ENCODE measurements around the gene TFF1.

Gene TFF1

GRCh38 chr21:42349420-42350317, 16.7 kb downstream of the TFF1 start:
- Histone ChIP-seq H3K4me3 (ENCODE audit: low read length) (no peak overlapping the region), H3K9ac (ENCODE audit: low read depth, low read length) (no peak overlapping the region), H3K9me3 (ENCODE audit: insufficient read depth, low read depth, low read length) (no peaks in the 10 kb centered on the region), H3K36me3 (ENCODE audit: insufficient read depth, low read length) (no peaks in the 10 kb centered on the region), H3K27me3 (ENCODE audit: insufficient read depth, low read length) (no peaks in the 10 kb centered on the region), H3K27ac (ENCODE audit: low read depth, low read length) (no peak overlapping the region), H3K4me1 (ENCODE audit: insufficient read depth, low read length) (no peaks in the 10 kb centered on the region)
- WGBS, result 84% methylated on average over 13 of the region's 14 CpGs

GRCh38 chr21:42348762-42349161, 17.6 kb downstream of the TFF1 start:
- Histone ChIP-seq H3K27me3 (ENCODE audit: insufficient read depth, low read length) (no peaks in the 10 kb centered on the region), H3K4me3 (ENCODE audit: low read length) (no peak overlapping the region), H3K9ac (ENCODE audit: low read depth, low read length) (no peak overlapping the region), H3K9me3 (ENCODE audit: insufficient read depth, low read depth, low read length) (no peaks in the 10 kb centered on the region), H3K4me1 (ENCODE audit: insufficient read depth, low read length) (no peaks in the 10 kb centered on the region), H3K36me3 (ENCODE audit: insufficient read depth, low read length) (no peaks in the 10 kb centered on the region), H3K27ac (ENCODE audit: low read depth, low read length) (no peak overlapping the region)
- 92% methylated on average over 2 of the region's 2 CpGs for WGBS

GRCh38 chr21:42347601-42348327, 18.6 kb downstream of the TFF1 start:
- Histone ChIP-seq H3K9me3 (ENCODE audit: insufficient read depth, low read depth, low read length) (no peaks in the 10 kb centered on the region), H3K9ac (ENCODE audit: low read depth, low read length) (no peak overlapping the region), H3K27me3 (ENCODE audit: insufficient read depth, low read length) (no peaks in the 10 kb centered on the region), H3K4me1 (ENCODE audit: insufficient read depth, low read length) (no peaks in the 10 kb centered on the region), H3K4me3 (ENCODE audit: low read length) (no peak overlapping the region), H3K36me3 (ENCODE audit: insufficient read depth, low read length) (no peaks in the 10 kb centered on the region), H3K27ac (ENCODE audit: low read depth, low read length) (no peak overlapping the region)
- WGBS, result 93% methylated on average over 30 of the region's 30 CpGs

GRCh38 chr21:42346866-42347600, 19.3 kb downstream of the TFF1 start:
- Histone ChIP-seq H3K27ac (ENCODE audit: low read depth, low read length) (no peak overlapping the region), H3K4me3 (ENCODE audit: low read length) (no peak overlapping the region), H3K27me3 (ENCODE audit: insufficient read depth, low read length) (no peaks in the 10 kb centered on the region), H3K36me3 (ENCODE audit: insufficient read depth, low read length) (no peaks in the 10 kb centered on the region), H3K4me1 (ENCODE audit: insufficient read depth, low read length) (no peaks in the 10 kb centered on the region), H3K9me3 (ENCODE audit: insufficient read depth, low read depth, low read length) (no peaks in the 10 kb centered on the region), H3K9ac (ENCODE audit: low read depth, low read length) (no peak overlapping the region)
- 95% methylated on average over 30 of the region's 30 CpGs for WGBS

GRCh38 chr21:42346441-42346840, 19.9 kb downstream of the TFF1 start:
- Histone ChIP-seq H3K4me1 (ENCODE audit: insufficient read depth, low read length) (no peaks in the 10 kb centered on the region), H3K9me3 (ENCODE audit: insufficient read depth, low read depth, low read length) (no peaks in the 10 kb centered on the region), H3K27me3 (ENCODE audit: insufficient read depth, low read length) (no peaks in the 10 kb centered on the region), H3K27ac (ENCODE audit: low read depth, low read length) (no peak overlapping the region), H3K4me3 (ENCODE audit: low read length) (no peak overlapping the region), H3K9ac (ENCODE audit: low read depth, low read length) (no peak overlapping the region), H3K36me3 (ENCODE audit: insufficient read depth, low read length) (no peaks in the 10 kb centered on the region)
- WGBS, result 96% methylated on average over 9 of the region's 9 CpGs

GRCh38 chr21:42344631-42345030, 21.7 kb downstream of the TFF1 start:
- no peak overlapping the region for H3K9ac ChIP-seq (ENCODE audit: low read depth, low read length)
- H3K4me1 ChIP-seq (ENCODE audit: insufficient read depth, low read length), result no peaks in the 10 kb centered on the region
- 87% methylated on average over 4 of the region's 4 CpGs for WGBS

GRCh38 chr21:42343963-42344510, 22.3 kb downstream of the TFF1 start:
- H3K9me3 ChIP-seq (ENCODE audit: insufficient read depth, low read depth, low read length), result no peaks in the 10 kb centered on the region
- WGBS, result 93% methylated on average over 11 of the region's 11 CpGs
- H3K9ac ChIP-seq (ENCODE audit: low read depth, low read length), result no peak overlapping the region
- no peak overlapping the region for H3K27ac ChIP-seq (ENCODE audit: low read depth, low read length)
- H3K4me1 ChIP-seq (ENCODE audit: insufficient read depth, low read length), result no peaks in the 10 kb centered on the region
- no peaks in the 10 kb centered on the region for H3K27me3 ChIP-seq (ENCODE audit: insufficient read depth, low read length)
- H3K4me3 ChIP-seq (ENCODE audit: low read length), result no peak overlapping the region
- H3K36me3 ChIP-seq (ENCODE audit: insufficient read depth, low read length), result no peaks in the 10 kb centered on the region

More at GRCh38 chr21:42344631-42345030, 21.7 kb downstream of the TFF1 start:
- H3K27ac ChIP-seq (ENCODE audit: low read depth, low read length), result no peak overlapping the region
- H3K36me3 ChIP-seq (ENCODE audit: insufficient read depth, low read length), result no peaks in the 10 kb centered on the region
- H3K9me3 ChIP-seq (ENCODE audit: insufficient read depth, low read depth, low read length), result no peaks in the 10 kb centered on the region
- no peaks in the 10 kb centered on the region for H3K27me3 ChIP-seq (ENCODE audit: insufficient read depth, low read length)
- no peak overlapping the region for H3K4me3 ChIP-seq (ENCODE audit: low read length)

- 96% methylated on average over 6 of the region's 6 CpGs for whole genome bisulfite sequencing
- no peaks in the 10 kb centered on the region for H3K27me3 ChIP-seq (ENCODE audit: insufficient read depth, low read length)
- no peak overlapping the region for H3K9ac ChIP-seq (ENCODE audit: low read depth, low read length)
- H3K36me3 ChIP-seq (ENCODE audit: insufficient read depth, low read length), result no peaks in the 10 kb centered on the region
- H3K9me3 ChIP-seq (ENCODE audit: insufficient read depth, low read depth, low read length), result no peaks in the 10 kb centered on the region
- H3K4me3 ChIP-seq (ENCODE audit: low read length), result no peak overlapping the region
- H3K4me1 ChIP-seq (ENCODE audit: insufficient read depth, low read length), result no peaks in the 10 kb centered on the region
- no peak overlapping the region for H3K27ac ChIP-seq (ENCODE audit: low read depth, low read length)
Measured at GRCh38 chr21:42343556-42343955, 22.8 kb downstream of the TFF1 start.

GRCh38 chr21:42343101-42343500, 23.2 kb downstream of the TFF1 start:
- no peaks in the 10 kb centered on the region for H3K27me3 ChIP-seq (ENCODE audit: insufficient read depth, low read length)
- no peaks in the 10 kb centered on the region; the same call in 1 of the 2 replicates for H3K4me1 ChIP-seq (ENCODE audit: insufficient read depth, low read length)
- WGBS, result 77% methylated on average over 10 of the region's 10 CpGs
- H3K4me3 ChIP-seq (ENCODE audit: low read length), result no peak overlapping the region
- no peak overlapping the region for H3K27ac ChIP-seq (ENCODE audit: low read depth, low read length)
- no peaks in the 10 kb centered on the region for H3K9me3 ChIP-seq (ENCODE audit: insufficient read depth, low read depth, low read length)
- no peak overlapping the region for H3K9ac ChIP-seq (ENCODE audit: low read depth, low read length)
- H3K36me3 ChIP-seq (ENCODE audit: insufficient read depth, low read length), result no peaks in the 10 kb centered on the region

GRCh38 chr21:42341776-42342542, 24.4 kb downstream of the TFF1 start:
- no peak overlapping the region for H3K9ac ChIP-seq (ENCODE audit: low read depth, low read length)
- H3K4me1 ChIP-seq (ENCODE audit: insufficient read depth, low read length), result peaks cover 3% of the 10 kb centered on the region; the same call in 1 of the 2 replicates
- H3K9me3 ChIP-seq (ENCODE audit: insufficient read depth, low read depth, low read length), result no peaks in the 10 kb centered on the region
- no peak overlapping the region for H3K27ac ChIP-seq (ENCODE audit: low read depth, low read length)
- H3K36me3 ChIP-seq (ENCODE audit: insufficient read depth, low read length), result no peaks in the 10 kb centered on the region
- no peaks in the 10 kb centered on the region for H3K27me3 ChIP-seq (ENCODE audit: insufficient read depth, low read length)
- H3K4me3 ChIP-seq (ENCODE audit: low read length), result no peak overlapping the region
- 95% methylated on average over 14 of the region's 15 CpGs for WGBS
